ENCODE data around the gene AGRP. TPM values are rescaled to one million over a fixed set of nuclear protein-coding genes. Genes with fewer than 3 reads are reported as not detected.

Gene AGRP
- total RNA-seq, 1 donor from 2014 or later = not detected

- no peak for DNase-seq
- no peak for TF ChIP-seq CTCF (IDR thresholded peaks at IDR 0.05; ENCODE audit: partially characterized antibody, unreplicated experiment)
- Mint-ChIP-seq H3K36me3 (ENCODE audit: unreplicated experiment) (no peaks in the 10 kb centered on the region), H3K4me3 (ENCODE audit: unreplicated experiment) (peak overlapping the region; percentile 93), H3K4me1 (ENCODE audit: low read depth, unreplicated experiment) (peaks cover 7% of the 10 kb centered on the region), H3K27me3 (ENCODE audit: unreplicated experiment) (no peaks in the 10 kb centered on the region), H3K9me3 (ENCODE audit: unreplicated experiment) (peaks cover 3% of the 10 kb centered on the region), H3K27ac (ENCODE audit: unreplicated experiment) (peak overlapping the region; percentile 82)
Observed at GRCh38 chr16:67481561-67482232, 1.6 kb downstream of the AGRP start.

GRCh38 chr16:67480833-67481560 is 2.4 kb downstream of the AGRP start, which contains the start of gene ATP6V0D1:
TSS of gene ATP6V0D1 (minus strand) at chr16:67481157. CDS start at chr16:67481086, 71 bp downstream.
- DNase-seq = peak; percentile 99
- Mint-ChIP-seq H3K27me3 (ENCODE audit: unreplicated experiment) (no peaks in the 10 kb centered on the region), H3K36me3 (ENCODE audit: unreplicated experiment) (no peaks in the 10 kb centered on the region), H3K4me3 (ENCODE audit: unreplicated experiment) (peak within 1 kb of the TSS; percentile 99), H3K27ac (ENCODE audit: unreplicated experiment) (peak within 1 kb of the TSS; percentile 96), H3K9me3 (ENCODE audit: unreplicated experiment) (peaks cover 3% of the 10 kb centered on the region), H3K4me1 (ENCODE audit: low read depth, unreplicated experiment) (peaks cover 9% of the 10 kb centered on the region)
- peak; percentile 89 for TF ChIP-seq CTCF (IDR thresholded peaks at IDR 0.05; ENCODE audit: partially characterized antibody, unreplicated experiment)

GRCh38 chr16:67477960-67478554 is 5.3 kb downstream of the AGRP start:
- Mint-ChIP-seq H3K4me1 (ENCODE audit: low read depth, unreplicated experiment) (peaks cover 9% of the 10 kb centered on the region), H3K4me3 (ENCODE audit: unreplicated experiment) (no peak overlapping the region), H3K27me3 (ENCODE audit: unreplicated experiment) (no peaks in the 10 kb centered on the region), H3K27ac (ENCODE audit: unreplicated experiment) (no peak overlapping the region), H3K36me3 (ENCODE audit: unreplicated experiment) (no peaks in the 10 kb centered on the region), H3K9me3 (ENCODE audit: unreplicated experiment) (peaks cover 3% of the 10 kb centered on the region)
- no peak for TF ChIP-seq CTCF (IDR thresholded peaks at IDR 0.05; ENCODE audit: partially characterized antibody, unreplicated experiment)
- DNase-seq = no peak

GRCh38 chr16:67474551-67475455 is 8.5 kb downstream of the AGRP start:
- no peaks in the 10 kb centered on the region for H3K36me3 Mint-ChIP-seq (ENCODE audit: unreplicated experiment)
- H3K9me3 Mint-ChIP-seq (ENCODE audit: unreplicated experiment) = no peaks in the 10 kb centered on the region
- peaks cover 5% of the 10 kb centered on the region for H3K4me1 Mint-ChIP-seq (ENCODE audit: low read depth, unreplicated experiment)
- TF ChIP-seq CTCF (IDR thresholded peaks at IDR 0.05; ENCODE audit: partially characterized antibody, unreplicated experiment) = no peak
- no peaks in the 10 kb centered on the region for H3K27me3 Mint-ChIP-seq (ENCODE audit: unreplicated experiment)
- no peak overlapping the region for H3K4me3 Mint-ChIP-seq (ENCODE audit: unreplicated experiment)
- H3K27ac Mint-ChIP-seq (ENCODE audit: unreplicated experiment) = no peak overlapping the region
- no peak for DNase-seq
